Astrocyte (in vitro differentiated cells and primary cell): ENCODE measurements around the gene IGF2BP3. TPM values are rescaled to one million over a fixed set of nuclear protein-coding genes. Genes with fewer than 3 reads are reported as not detected.

ENCODE experiments used
- DNase-seq: peaks from one replicate; pipeline ENCODE4 v3.0.0-alpha.2; 2010; ENCODE audit warnings: low read depth
- FAIRE-seq: peaks from 2 replicates; lab custom pipeline; 2011; peaks lifted over from hg19 to GRCh38; lab: Jason Lieb, UNC
- H2AFZ ChIP-seq: 2 replicates; pipeline ENCODE4 v1.6.0; 2012; ENCODE audit warnings: low read depth, low read length, inconsistent platforms
- H3K27ac ChIP-seq: 2 replicates; pipeline ENCODE4 v1.5.1; 2011; ENCODE audit warnings: low read depth, low read length, inconsistent platforms
- H3K27me3 ChIP-seq: 2 replicates; pipeline ENCODE4 v1.6.0; 2011; ENCODE audit warnings: low read length, inconsistent platforms; ENCODE audit not compliant: insufficient read depth
- H3K36me3 ChIP-seq: 2 replicates; pipeline ENCODE4 v1.5.1; 2011; ENCODE audit warnings: low read length, inconsistent platforms; ENCODE audit not compliant: insufficient read depth
- H3K4me1 ChIP-seq: 2 replicates; pipeline ENCODE4 v1.5.1; 2011; ENCODE audit warnings: low read length, inconsistent platforms; ENCODE audit not compliant: insufficient read depth
- H3K4me2 ChIP-seq: 2 replicates; pipeline ENCODE4 v1.6.0; 2012; ENCODE audit warnings: low read length, inconsistent platforms
- H3K4me3 ChIP-seq: 2 replicates; pipeline ENCODE4 v1.5.1; 2011; ENCODE audit warnings: low read depth, mild to moderate bottlenecking, low read length, inconsistent platforms; ENCODE audit not compliant: insufficient read depth
- H3K79me2 ChIP-seq: 2 replicates; pipeline ENCODE4 v1.6.0; 2012; ENCODE audit warnings: mild to moderate bottlenecking, low read length, inconsistent platforms; ENCODE audit not compliant: insufficient read depth
- H3K9ac ChIP-seq: 2 replicates; pipeline ENCODE4 v1.6.0; 2012; ENCODE audit warnings: mild to moderate bottlenecking, low read length, inconsistent platforms
- H3K9me3 ChIP-seq: 2 replicates; pipeline ENCODE4 v1.5.1; 2012; ENCODE audit warnings: low read depth, mild to moderate bottlenecking, low read length, inconsistent platforms; ENCODE audit not compliant: insufficient read depth
- H4K20me1 ChIP-seq: 2 replicates; pipeline ENCODE4 v1.6.0; 2012; ENCODE audit warnings: low read length, inconsistent platforms; ENCODE audit not compliant: insufficient read depth
- H3K27ac Mint-ChIP-seq: one replicate; pipeline ENCODE4 v1.8.0; 2021; ENCODE audit warnings: mild to moderate bottlenecking, mixed read lengths; ENCODE audit not compliant: unreplicated experiment
- H3K27me3 Mint-ChIP-seq: one replicate; pipeline ENCODE4 v1.8.0; 2021; ENCODE audit warnings: low read depth, mixed read lengths; ENCODE audit not compliant: unreplicated experiment
- H3K36me3 Mint-ChIP-seq: one replicate; pipeline ENCODE4 v1.8.0; 2021; ENCODE audit warnings: low read depth, mixed read lengths; ENCODE audit not compliant: unreplicated experiment
- H3K4me1 Mint-ChIP-seq: one replicate; pipeline ENCODE4 v1.8.0; 2021; ENCODE audit warnings: low read depth, mixed read lengths; ENCODE audit not compliant: unreplicated experiment
- H3K4me3 Mint-ChIP-seq: one replicate; pipeline ENCODE4 v1.8.0; 2021; ENCODE audit warnings: mild to moderate bottlenecking, moderate library complexity, mixed read lengths; ENCODE audit not compliant: unreplicated experiment
- H3K9me3 Mint-ChIP-seq: one replicate; pipeline ENCODE4 v1.8.0; 2021; ENCODE audit warnings: mild to moderate bottlenecking, mixed read lengths; ENCODE audit not compliant: unreplicated experiment
- CTCF ChIP-seq: IDR thresholded peaks from 2 replicates; pipeline ENCODE4 v1.5.1; 2011; ENCODE audit warnings: low read depth, mild to moderate bottlenecking, inconsistent platforms, low read length, moderate library complexity; ENCODE audit not compliant: insufficient read depth
- EZH2 ChIP-seq: IDR thresholded peaks from 2 replicates; pipeline ENCODE4 v1.6.1; 2012; ENCODE audit warnings: mild to moderate bottlenecking, low read length, inconsistent platforms; ENCODE audit not compliant: insufficient read depth
- total RNA-seq: library from RNA; stranded (reverse); gene quantifications from 2 replicates; pipeline ENCODE4 v1.2.1, GENCODE V29; 2021

IGF2BP3 gene
- total RNA-seq, 1 donor from 2014 or later, result 79.5 TPM

GRCh38 chr7:23298885-23299769, 171.2 kb downstream of the IGF2BP3 start, which contains the start of gene MALSU1:
TSS of gene MALSU1 (plus strand) at chr7:23299339. CDS start at chr7:23299353, 14 bp downstream.
- peak within 1 kb of the TSS; percentile 87 for H3K4me2 ChIP-seq
- no peak for FAIRE-seq
- peak within 1 kb of the TSS; percentile 70 for H3K27ac ChIP-seq
- H3K79me2 ChIP-seq, result peaks cover 49% of the 10 kb centered on the region
- H3K27me3 ChIP-seq, result no peaks in the 10 kb centered on the region
- H4K20me1 ChIP-seq, result peaks cover 22% of the 10 kb centered on the region
- peak within 1 kb of the TSS; percentile 90 for H3K4me3 Mint-ChIP-seq
- H3K27ac Mint-ChIP-seq, result peak within 1 kb of the TSS; percentile 89
- H3K4me3 ChIP-seq, result peak within 1 kb of the TSS; percentile 89
- H3K27me3 Mint-ChIP-seq, result no peaks in the 10 kb centered on the region
- peak within 1 kb of the TSS; percentile 86 for H3K9ac ChIP-seq
- H3K36me3 Mint-ChIP-seq, result peaks cover 4% of the 10 kb centered on the region
- H3K36me3 ChIP-seq, result peaks cover 10% of the 10 kb centered on the region
- no peak for TF ChIP-seq EZH2
- no peak for TF ChIP-seq CTCF
- DNase-seq, result peak; percentile 92
- H3K9me3 ChIP-seq, result no peaks in the 10 kb centered on the region
- H3K4me1 ChIP-seq, result peaks cover 15% of the 10 kb centered on the region
- peak within 1 kb of the TSS; percentile 57 for H2AFZ ChIP-seq
- no peaks in the 10 kb centered on the region for H3K9me3 Mint-ChIP-seq
- H3K4me1 Mint-ChIP-seq, result peaks cover 20% of the 10 kb centered on the region

GRCh38 chr7:23298141-23298881, 172.0 kb downstream of the IGF2BP3 start:
- no peaks in the 10 kb centered on the region for H3K27me3 ChIP-seq
- Mint-ChIP-seq H3K27me3 (no peaks in the 10 kb centered on the region), H3K4me3 (peak overlapping the region; percentile 90), H3K4me1 (peaks cover 20% of the 10 kb centered on the region), H3K27ac (peak overlapping the region; percentile 89), H3K9me3 (no peaks in the 10 kb centered on the region), H3K36me3 (peaks cover 4% of the 10 kb centered on the region)
- TF ChIP-seq CTCF (no peak), EZH2 (no peak)
- H3K79me2 ChIP-seq, result peaks cover 41% of the 10 kb centered on the region
- H3K9ac ChIP-seq, result peak overlapping the region; percentile 86
- FAIRE-seq (no peak), DNase-seq (peak; percentile 73)
- H3K9me3 ChIP-seq, result no peaks in the 10 kb centered on the region
- H3K4me1 ChIP-seq, result peaks cover 15% of the 10 kb centered on the region
- peak overlapping the region; percentile 89 for H3K4me3 ChIP-seq
- H3K4me2 ChIP-seq, result peak overlapping the region; percentile 87
- peaks cover 19% of the 10 kb centered on the region for H4K20me1 ChIP-seq
- H2AFZ ChIP-seq, result peak overlapping the region; percentile 57
- H3K36me3 ChIP-seq, result peaks cover 10% of the 10 kb centered on the region
- H3K27ac ChIP-seq, result peak overlapping the region; percentile 70
